Mesendoderm (in vitro differentiated cells): ENCODE measurements around the gene LPIN1.
"Not testable (repeated sequence)": the region's sequence is repeated elsewhere in the genome, so short reads cannot be mapped to it uniquely, and the experiment has no call there.

ENCODE experiments used
- DNase-seq: peaks from one replicate; pipeline ENCODE4 v3.0.0; 2013
- H2AK5ac ChIP-seq: 2 replicates; pipeline ENCODE4 v1.6.1; 2013; ENCODE audit warnings: low read length, inconsistent platforms
- H2BK120ac ChIP-seq: 2 replicates; pipeline ENCODE4 v1.6.1; 2013; ENCODE audit warnings: low read depth, mild to moderate bottlenecking, low read length, moderate library complexity, mixed read lengths
- H2BK15ac ChIP-seq: replicated peaks from 2 replicates; pipeline ENCODE4 v1.6.1; 2013; ENCODE audit warnings: low read depth, mild to moderate bottlenecking, moderate library complexity
- H2BK5ac ChIP-seq: 2 replicates; pipeline ENCODE4 v1.6.1; 2013; ENCODE audit warnings: low read length, inconsistent platforms
- H3K18ac ChIP-seq: 2 replicates; pipeline ENCODE4 v1.6.1; 2013; ENCODE audit warnings: mild to moderate bottlenecking, low read length, mixed read lengths
- H3K23ac ChIP-seq: one replicate; pipeline ENCODE4 v1.6.1; 2013; ENCODE audit warnings: low read length
- H3K27ac ChIP-seq: 2 replicates; pipeline ENCODE4 v1.5.1; 2013; ENCODE audit warnings: low read depth, mild to moderate bottlenecking, inconsistent platforms, low read length, moderate library complexity
- H3K27me3 ChIP-seq: 2 replicates; pipeline ENCODE4 v1.6.1; 2013; ENCODE audit warnings: low read length, control low read depth, mild to moderate bottlenecking, inconsistent platforms; ENCODE audit not compliant: insufficient read depth, poor library complexity
- H3K36me3 ChIP-seq: 2 replicates; pipeline ENCODE4 v1.6.1; 2013; ENCODE audit warnings: low read length, inconsistent platforms; ENCODE audit not compliant: control insufficient read depth, insufficient read depth
- H3K4ac ChIP-seq: one replicate; pipeline ENCODE4 v1.6.1; 2013; ENCODE audit warnings: low read depth, mild to moderate bottlenecking, low read length, moderate library complexity
- H3K4me1 ChIP-seq: 2 replicates; pipeline ENCODE4 v1.6.1; 2013; ENCODE audit warnings: low read depth, low read length, inconsistent platforms; ENCODE audit not compliant: control insufficient read depth
- H3K4me2 ChIP-seq: 2 replicates; pipeline ENCODE4 v1.6.1; 2013; ENCODE audit warnings: low read length
- H3K4me3 ChIP-seq: 2 replicates; pipeline ENCODE4 v1.5.1; 2013; ENCODE audit warnings: mild to moderate bottlenecking, low read length
- H3K56ac ChIP-seq: one replicate; pipeline ENCODE4 v1.6.1; 2013; ENCODE audit warnings: low read length
- H3K79me1 ChIP-seq: 2 replicates; pipeline ENCODE4 v1.6.1; 2013; ENCODE audit warnings: low read length, inconsistent platforms
- H3K79me2 ChIP-seq: 2 replicates; pipeline ENCODE4 v1.6.1; 2013; ENCODE audit warnings: mild to moderate bottlenecking, low read length; ENCODE audit not compliant: control insufficient read depth, insufficient read depth
- H3K9ac ChIP-seq: 2 replicates; pipeline ENCODE4 v1.6.1; 2013; ENCODE audit warnings: low read length, inconsistent platforms
- H4K5ac ChIP-seq: one replicate; pipeline ENCODE4 v1.6.1; 2013; ENCODE audit warnings: low read length
- H4K8ac ChIP-seq: one replicate; pipeline ENCODE4 v1.6.1; 2013; ENCODE audit warnings: low read depth, mild to moderate bottlenecking, control low read depth, low read length, moderate library complexity
- WGBS: extraction: QIAGEN DNeasy Blood & Tissue Kit; methylation state at CpG from one replicate; pipeline ENCODE4 v1.1.7; 2013; ENCODE audit warnings: low lambda C conversion rate, missing lambda C conversion rate; ENCODE audit not compliant: insufficient coverage; ENCODE audit errors: extremely low coverage; 5-methylcytosine and 5-hydroxymethylcytosine counted together

The LPIN1 gene

GRCh38 chr2:11814979-11815510 is 68.6 kb downstream of the LPIN1 start:
- Histone ChIP-seq H3K36me3 (no peaks in the 10 kb centered on the region), H2BK120ac (no peak overlapping the region), H3K4ac (no peak overlapping the region), H3K27me3 (no peaks in the 10 kb centered on the region), H3K56ac (no peak overlapping the region), H2BK15ac (no peak overlapping the region), H3K18ac (no peak overlapping the region), H3K9ac (no peak overlapping the region), H3K79me1 (no peaks in the 10 kb centered on the region), H3K4me2 (no peak overlapping the region), H4K8ac (no peak overlapping the region), H4K5ac (no peak overlapping the region), H3K23ac (no peak overlapping the region), H3K79me2 (no peaks in the 10 kb centered on the region), H3K4me3 (no peak overlapping the region), H2AK5ac (no peak overlapping the region), H3K4me1 (no peaks in the 10 kb centered on the region), H2BK5ac (no peak overlapping the region), H3K27ac (no peak overlapping the region)
- no peak for DNase-seq
- no CpG with 5 or more reads among the region's 13 CpGs for WGBS

- H3K4me1 ChIP-seq, H3K56ac ChIP-seq, DNase-seq, H2AK5ac ChIP-seq, H2BK120ac ChIP-seq, H3K9ac ChIP-seq, H4K8ac ChIP-seq, H3K27me3 ChIP-seq, H3K36me3 ChIP-seq, H2BK15ac ChIP-seq, H3K4ac ChIP-seq, H3K18ac ChIP-seq, H3K4me2 ChIP-seq, H3K23ac ChIP-seq, H3K4me3 ChIP-seq, H2BK5ac ChIP-seq, H3K79me1 ChIP-seq, H3K79me2 ChIP-seq, H3K27ac ChIP-seq, H4K5ac ChIP-seq: not testable (repeated sequence)
- WGBS, result no CpG with 5 or more reads among the region's 3 CpGs
Measured at GRCh38 chr2:11816935-11817334, 70.5 kb downstream of the LPIN1 start.

- Histone ChIP-seq H2BK15ac (no peak overlapping the region), H3K4me3 (no peak overlapping the region), H3K79me2 (no peaks in the 10 kb centered on the region), H3K9ac (no peak overlapping the region), H3K27me3 (no peaks in the 10 kb centered on the region), H3K56ac (no peak overlapping the region), H3K4ac (no peak overlapping the region), H3K23ac (no peak overlapping the region), H3K79me1 (no peaks in the 10 kb centered on the region), H3K4me1 (no peaks in the 10 kb centered on the region), H3K4me2 (no peak overlapping the region), H2AK5ac (no peak overlapping the region), H2BK5ac (no peak overlapping the region), H3K36me3 (no peaks in the 10 kb centered on the region), H4K8ac (no peak overlapping the region), H4K5ac (no peak overlapping the region), H3K18ac (no peak overlapping the region), H2BK120ac (no peak overlapping the region), H3K27ac (no peak overlapping the region)
- no peak for DNase-seq
- no CpG with 5 or more reads among the region's 5 CpGs for WGBS
Measured at GRCh38 chr2:11819235-11819729, 72.8 kb downstream of the LPIN1 start.

DNA sequence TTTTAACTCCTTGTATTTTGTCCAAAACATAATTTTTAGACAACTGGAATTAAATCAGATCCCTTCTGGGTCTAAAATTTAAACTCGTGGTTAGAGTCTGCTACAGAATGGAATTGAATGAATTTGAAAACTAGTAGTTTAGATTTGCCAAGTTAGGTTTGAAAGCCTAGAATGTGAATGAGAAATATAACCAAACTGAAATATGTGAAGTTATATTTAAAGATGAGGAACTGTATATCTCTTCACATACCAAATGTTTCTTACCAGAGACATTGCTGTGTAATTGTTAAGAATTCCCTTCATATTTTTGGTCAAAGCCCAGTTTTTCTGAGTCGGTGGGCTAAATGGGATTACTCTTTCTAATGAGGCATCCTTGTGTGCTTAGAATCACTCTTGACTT is 74.2 kb downstream of the LPIN1 start:
- no peak for DNase-seq
- H3K9ac ChIP-seq, result no peak overlapping the region
- no peak overlapping the region for H3K4ac ChIP-seq
- no peak overlapping the region for H4K5ac ChIP-seq
- H4K8ac ChIP-seq, result no peak overlapping the region
- no peak overlapping the region for H2BK120ac ChIP-seq
- no CpG with 5 or more reads among the region's 2 CpGs for WGBS
- no peak overlapping the region for H3K23ac ChIP-seq
- H3K4me3 ChIP-seq, result no peak overlapping the region
- H3K4me2 ChIP-seq, result no peak overlapping the region
- H3K27me3 ChIP-seq, result no peaks in the 10 kb centered on the region
- no peaks in the 10 kb centered on the region for H3K79me1 ChIP-seq
- H3K18ac ChIP-seq, result no peak overlapping the region
- no peak overlapping the region for H3K27ac ChIP-seq
- H3K56ac ChIP-seq, result no peak overlapping the region
- no peak overlapping the region for H2BK15ac ChIP-seq
- no peaks in the 10 kb centered on the region for H3K79me2 ChIP-seq
- H2BK5ac ChIP-seq, result no peak overlapping the region
- no peaks in the 10 kb centered on the region for H3K4me1 ChIP-seq
- no peak overlapping the region for H2AK5ac ChIP-seq
- H3K36me3 ChIP-seq, result no peaks in the 10 kb centered on the region

GRCh38 chr2:11821705-11822104 is 75.3 kb downstream of the LPIN1 start:
- no peak overlapping the region for H2AK5ac ChIP-seq
- H3K9ac ChIP-seq, result no peak overlapping the region
- H3K27ac ChIP-seq, result no peak overlapping the region
- H3K56ac ChIP-seq, result no peak overlapping the region
- no peak overlapping the region for H2BK5ac ChIP-seq
- H3K4ac ChIP-seq, result no peak overlapping the region
- no CpG with 5 or more reads among the region's 3 CpGs for WGBS
- H2BK120ac ChIP-seq, result no peak overlapping the region
- no peaks in the 10 kb centered on the region for H3K79me2 ChIP-seq
- H3K18ac ChIP-seq, result no peak overlapping the region
- H3K27me3 ChIP-seq, result no peaks in the 10 kb centered on the region
- H3K4me2 ChIP-seq, result no peak overlapping the region
- H4K8ac ChIP-seq, result no peak overlapping the region
- no peak overlapping the region for H2BK15ac ChIP-seq
- no peak overlapping the region for H3K4me3 ChIP-seq
- DNase-seq, result no peak
- H3K79me1 ChIP-seq, result no peaks in the 10 kb centered on the region
- H3K36me3 ChIP-seq, result no peaks in the 10 kb centered on the region
- H3K4me1 ChIP-seq, result no peaks in the 10 kb centered on the region
- H3K23ac ChIP-seq, result no peak overlapping the region
- H4K5ac ChIP-seq, result no peak overlapping the region

- not testable (repeated sequence) for H4K5ac ChIP-seq, H3K79me1 ChIP-seq, H3K79me2 ChIP-seq, H3K4me3 ChIP-seq, H4K8ac ChIP-seq, H3K36me3 ChIP-seq, H3K4me1 ChIP-seq, H2BK120ac ChIP-seq, H2BK5ac ChIP-seq, H3K27me3 ChIP-seq, H2BK15ac ChIP-seq, DNase-seq, H3K56ac ChIP-seq, H3K18ac ChIP-seq, H3K4ac ChIP-seq, H3K27ac ChIP-seq, H3K9ac ChIP-seq, H2AK5ac ChIP-seq, H3K4me2 ChIP-seq, H3K23ac ChIP-seq
- WGBS, result no CpG with 5 or more reads among the region's 4 CpGs
Measured at GRCh38 chr2:11822359-11822745, 75.9 kb downstream of the LPIN1 start.
